ENCODE measurements around the gene RUFY3. TPM values are rescaled to one million over a fixed set of nuclear protein-coding genes. Genes with fewer than 3 reads are reported as not detected.
"Not testable (repeated sequence)": the region's sequence is repeated elsewhere in the genome, so short reads cannot be mapped to it uniquely, and the experiment has no call there.

Gene RUFY3
- total and polyA plus RNA-seq, 4 donors: 7.4 to 96.9 (median 42.1) TPM

DNA sequence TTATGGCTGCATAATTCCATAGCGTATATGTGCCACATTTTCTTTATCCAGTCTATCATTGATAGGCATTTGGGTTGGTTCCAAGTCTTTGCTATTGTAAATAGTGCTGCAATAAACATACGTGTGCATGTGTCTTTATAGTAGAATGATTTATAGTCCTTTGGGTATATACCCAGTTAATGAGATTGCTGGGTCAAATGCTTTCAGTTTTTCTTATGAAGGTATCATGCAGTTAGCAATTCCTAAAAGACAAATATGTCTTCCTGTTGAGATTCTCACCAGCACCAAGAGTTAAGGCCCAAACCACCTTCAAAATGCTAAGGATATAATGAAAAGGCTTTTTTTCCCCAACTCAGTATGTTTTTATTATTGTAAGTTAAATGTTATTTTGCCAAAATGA lies 19.2 kb upstream of the RUFY3 start:
- not testable (repeated sequence) for ATAC-seq (ENCODE audit: low FRiP score); H3K4me1 ChIP-seq (ENCODE audit: control insufficient read depth in 1 of 2, insufficient read depth in 2 of 2, low read length in 2 of 2); H3K9me3 ChIP-seq (ENCODE audit: control insufficient read depth, low read length); H3K27me3 ChIP-seq (ENCODE audit: control insufficient read depth in 1 of 2, insufficient read depth in 2 of 2, low read length in 1 of 2); H3K36me3 ChIP-seq (ENCODE audit: control insufficient read depth in 1 of 2, insufficient read depth in 2 of 2, low read length in 1 of 2); H3K27ac ChIP-seq (ENCODE audit: low read depth in 1 of 2, low read length in 2 of 2); H3K4me3 ChIP-seq (ENCODE audit: low read length in 2 of 2); DNase-seq
- intact Hi-C loops (cut with DNase I): loop anchor here (10.0 kb wide), 2 partner anchors 82 to 132 kb away; partner anchors contain the start of gene GRSF1 (in 1 of the 2)
- WGBS, 2 donors: 61 to 62% methylated on average over 2 of the region's 2 CpGs

DNA sequence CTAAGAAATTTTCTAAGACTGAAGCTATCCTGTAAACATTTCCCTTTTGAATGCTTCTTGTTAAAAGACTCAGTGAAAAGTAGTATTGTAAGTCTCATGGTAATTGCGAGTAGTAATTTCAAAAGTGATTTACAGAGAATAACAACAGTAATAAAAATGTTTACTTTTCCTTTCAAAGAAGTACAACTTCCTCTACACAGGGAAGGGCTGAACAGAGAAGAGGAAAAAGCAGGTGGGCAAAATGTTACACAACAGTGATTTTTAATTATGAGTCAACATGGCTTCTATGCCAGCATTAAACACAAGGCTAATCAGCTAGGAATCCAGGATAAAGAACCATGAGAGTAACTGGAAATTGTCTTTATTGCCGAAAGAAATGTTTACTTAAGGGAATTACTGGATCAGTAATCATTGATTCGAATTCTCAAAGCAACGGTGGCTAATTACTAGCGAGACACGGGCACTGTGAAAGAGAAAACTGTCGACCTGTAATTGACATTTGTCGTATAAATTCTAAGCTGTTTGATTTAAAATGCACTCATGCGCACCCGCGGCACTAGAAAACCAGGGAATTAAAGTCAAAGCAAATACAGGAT lies 18.0 kb upstream of the RUFY3 start:
- peaks cover 5 to 7% of the 10 kb centered on the region in 2 donors for H3K4me1 ChIP-seq (ENCODE audit: control insufficient read depth in 1 of 2, insufficient read depth in 2 of 2, low read length in 2 of 2)
- ATAC-seq (ENCODE audit: low FRiP score) (no peak), DNase-seq (no peak)
- peak overlapping the region; percentile 91 to 92 for H3K4me3 ChIP-seq (ENCODE audit: low read length in 2 of 2)
- WGBS, 2 donors: 6 to 11% methylated on average over 11 of the region's 11 CpGs
- no peaks in the 10 kb centered on the region for H3K36me3 ChIP-seq (ENCODE audit: control insufficient read depth in 1 of 2, insufficient read depth in 2 of 2, low read length in 1 of 2)
- no peaks in the 10 kb centered on the region for H3K27me3 ChIP-seq (ENCODE audit: control insufficient read depth in 1 of 2, insufficient read depth in 2 of 2, low read length in 1 of 2)
- H3K9me3 ChIP-seq (ENCODE audit: control insufficient read depth, low read length): no peaks in the 10 kb centered on the region
- peak overlapping the region; percentile 80 to 84 for H3K27ac ChIP-seq (ENCODE audit: low read depth in 1 of 2, low read length in 2 of 2)
- intact Hi-C loops (cut with DNase I): loop anchor here (2.0 to 10.0 kb wide), 3 partner anchors 15 to 131 kb away; partner anchors contain the start of genes GRSF1 (in 1 of the 2) and UTP3 (in 1 of the 2)

DNA sequence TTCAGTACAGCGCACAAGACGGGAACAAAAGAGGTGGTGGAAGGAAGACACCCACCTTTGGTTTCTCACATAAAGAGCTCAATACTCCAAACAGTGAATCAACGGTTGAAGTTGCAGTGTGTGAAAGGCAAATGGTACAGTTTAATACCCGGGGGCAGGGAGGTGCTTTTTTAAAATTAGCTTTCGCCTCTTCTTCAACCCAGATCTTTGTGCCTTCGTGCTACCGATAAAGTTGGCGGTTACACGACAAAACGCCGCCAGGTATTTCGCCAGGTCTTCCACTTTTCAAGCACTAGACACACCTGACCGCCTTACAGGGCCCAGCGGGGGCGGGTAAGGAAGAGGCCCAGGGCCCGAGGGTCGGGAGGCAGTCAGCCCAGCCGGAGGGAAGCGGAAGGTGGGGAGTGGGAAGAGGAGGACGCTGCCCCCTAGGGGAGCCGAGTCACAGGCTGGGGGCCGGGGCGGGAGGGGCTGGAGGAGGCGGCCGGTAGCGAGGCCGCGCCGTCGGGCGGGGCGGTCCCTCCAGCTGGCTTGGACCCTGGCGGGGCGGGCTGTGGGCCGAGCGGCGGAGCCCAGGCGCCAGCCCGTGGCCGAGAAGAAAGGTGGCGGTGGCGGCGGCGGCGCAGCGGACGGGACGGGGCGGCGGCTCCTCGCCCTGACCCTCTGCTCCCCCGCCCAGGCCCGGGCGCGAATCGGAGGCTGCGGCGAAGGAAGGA lies 17.4 kb upstream of the RUFY3 start:
- Histone ChIP-seq H3K36me3 (ENCODE audit: control insufficient read depth in 1 of 2, insufficient read depth in 2 of 2, low read length in 1 of 2) (no peaks in the 10 kb centered on the region), H3K9me3 (ENCODE audit: control insufficient read depth, low read length) (no peaks in the 10 kb centered on the region), H3K27me3 (ENCODE audit: control insufficient read depth in 1 of 2, insufficient read depth in 2 of 2, low read length in 1 of 2) (no peaks in the 10 kb centered on the region), H3K4me1 (ENCODE audit: control insufficient read depth in 1 of 2, insufficient read depth in 2 of 2, low read length in 2 of 2) (peaks cover 5 to 7% of the 10 kb centered on the region in 2 donors), H3K27ac (ENCODE audit: low read depth in 1 of 2, low read length in 2 of 2) (peak overlapping the region; percentile 80 to 84), H3K4me3 (ENCODE audit: low read length in 2 of 2) (peak overlapping the region; percentile 91 to 92)
- ATAC-seq (ENCODE audit: low FRiP score): peak; percentile 92
- peak; percentile 86 to 93 for DNase-seq
- intact Hi-C loops (cut with DNase I): loop anchor here (2.0 to 10.0 kb wide), 3 partner anchors 16 to 130 kb away; partner anchors contain the start of genes GRSF1 (in 1 of the 2) and UTP3 (in 1 of the 2)
- WGBS, 2 donors: 1% methylated on average over 40 to 58 of the region's 58 CpGs

DNA sequence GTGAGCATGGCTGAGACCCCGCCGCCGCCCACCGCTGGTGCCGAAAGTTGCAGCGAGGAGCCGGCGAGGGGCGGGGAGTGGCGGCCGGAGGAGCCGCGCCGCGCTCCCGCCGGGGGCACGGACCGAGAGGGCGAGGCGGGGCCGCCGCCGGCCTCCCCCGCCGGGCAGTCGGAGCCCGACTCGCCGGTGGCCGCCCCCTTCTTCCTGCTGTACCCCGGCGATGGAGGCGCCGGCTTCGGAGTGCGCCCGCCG lies 16.9 kb upstream of the RUFY3 start:
- Histone ChIP-seq H3K27me3 (ENCODE audit: control insufficient read depth in 1 of 2, insufficient read depth in 2 of 2, low read length in 1 of 2) (no peaks in the 10 kb centered on the region), H3K36me3 (ENCODE audit: control insufficient read depth in 1 of 2, insufficient read depth in 2 of 2, low read length in 1 of 2) (no peaks in the 10 kb centered on the region), H3K4me1 (ENCODE audit: control insufficient read depth in 1 of 2, insufficient read depth in 2 of 2, low read length in 2 of 2) (peaks cover 5 to 7% of the 10 kb centered on the region in 2 donors), H3K4me3 (ENCODE audit: low read length in 2 of 2) (peak overlapping the region; percentile 91 to 92), H3K9me3 (ENCODE audit: control insufficient read depth, low read length) (no peaks in the 10 kb centered on the region), H3K27ac (ENCODE audit: low read depth in 1 of 2, low read length in 2 of 2) (peak overlapping the region; percentile 80 to 84)
- peak; percentile 53 for ATAC-seq (ENCODE audit: low FRiP score)
- DNase-seq: no peak
- WGBS, 2 donors: 0 to 1% methylated on average over 31 to 39 of the region's 39 CpGs
- intact Hi-C loops (cut with DNase I): loop anchor here (2.0 to 10.0 kb wide), 3 partner anchors 16 to 130 kb away; partner anchors contain the start of genes GRSF1 (in 1 of the 2) and UTP3 (in 1 of the 2)

DNA sequence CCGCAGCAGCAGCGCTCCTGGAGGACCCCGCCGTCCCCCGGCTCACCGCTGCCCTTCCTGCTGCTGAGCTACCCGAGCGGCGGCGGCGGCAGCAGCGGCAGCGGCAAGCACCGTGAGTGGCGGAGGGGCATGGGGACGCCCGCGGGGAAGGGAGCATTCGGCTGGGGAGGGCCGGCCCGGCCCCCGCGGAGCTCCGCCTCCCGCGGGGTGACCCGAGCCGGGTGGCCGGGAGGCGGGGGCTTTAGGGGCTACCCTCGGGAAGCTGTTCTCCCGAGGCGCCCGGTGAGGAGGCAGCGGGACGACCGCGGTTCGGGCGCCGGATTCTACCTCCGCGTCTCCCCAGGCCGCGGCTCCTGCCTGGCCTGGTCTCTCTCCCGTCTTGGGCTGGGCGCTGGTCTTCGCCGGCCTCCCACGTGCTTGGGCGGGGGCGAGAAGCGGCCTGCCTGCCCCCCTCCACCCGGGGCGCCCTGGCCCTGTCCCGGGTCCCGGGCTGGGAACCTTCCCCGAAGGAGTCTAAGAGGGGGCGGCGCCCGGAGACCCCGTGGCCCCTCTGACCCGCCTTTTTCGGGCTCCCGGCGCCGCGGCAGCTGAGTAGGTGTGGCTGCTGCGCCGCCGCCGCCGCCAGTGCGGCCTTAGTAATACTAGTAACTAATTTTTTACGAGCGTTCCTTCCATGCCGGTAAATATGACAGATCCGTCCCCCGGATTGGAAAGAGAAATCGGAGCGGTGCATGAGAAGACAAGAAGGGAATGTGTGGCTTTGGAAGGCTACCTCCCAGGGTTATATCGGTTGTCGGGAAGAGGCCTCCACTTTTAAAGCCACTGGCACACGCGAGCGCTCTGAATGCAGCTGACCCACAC lies 16.4 kb upstream of the RUFY3 start:
- H3K27me3 ChIP-seq (ENCODE audit: control insufficient read depth in 1 of 2, insufficient read depth in 2 of 2, low read length in 1 of 2): no peaks in the 10 kb centered on the region
- H3K27ac ChIP-seq (ENCODE audit: low read depth in 1 of 2, low read length in 2 of 2): peak overlapping the region; percentile 80 to 84
- peak overlapping the region; percentile 91 to 92 for H3K4me3 ChIP-seq (ENCODE audit: low read length in 2 of 2)
- peak; percentile 85 to 91 for DNase-seq
- H3K36me3 ChIP-seq (ENCODE audit: control insufficient read depth in 1 of 2, insufficient read depth in 2 of 2, low read length in 1 of 2): no peaks in the 10 kb centered on the region
- ATAC-seq (ENCODE audit: low FRiP score): peak; percentile 89
- peaks cover 5 to 7% of the 10 kb centered on the region in 2 donors for H3K4me1 ChIP-seq (ENCODE audit: control insufficient read depth in 1 of 2, insufficient read depth in 2 of 2, low read length in 2 of 2)
- no peaks in the 10 kb centered on the region for H3K9me3 ChIP-seq (ENCODE audit: control insufficient read depth, low read length)
- intact Hi-C loops (cut with DNase I): loop anchor here (2.0 to 10.0 kb wide), 3 partner anchors 17 to 129 kb away; partner anchors contain the start of genes GRSF1 (in 1 of the 2) and UTP3 (in 1 of the 2)
- WGBS, 2 donors: 0 to 1% methylated on average over 68 to 86 of the region's 86 CpGs

DNA sequence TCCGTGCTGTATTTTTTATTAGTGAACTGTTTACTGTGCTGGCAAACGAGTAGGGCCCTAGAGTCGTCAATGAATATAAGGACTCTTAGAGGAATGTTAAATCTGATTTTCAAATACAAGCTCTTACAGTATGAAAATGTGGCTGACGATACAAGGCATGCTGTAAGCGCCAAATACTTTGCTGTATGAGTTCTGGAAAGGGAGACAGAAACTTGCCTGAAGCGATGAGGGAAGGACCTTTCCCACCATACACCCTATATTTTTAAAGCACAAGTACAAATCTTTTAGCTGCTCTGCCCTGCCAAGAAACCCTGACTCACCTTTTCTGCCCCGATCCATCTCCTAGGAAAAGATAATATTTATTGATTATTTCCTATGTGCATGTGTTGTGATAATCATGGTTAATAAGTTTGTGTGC lies 15.7 kb upstream of the RUFY3 start:
- peak overlapping the region; percentile 80 to 84 for H3K27ac ChIP-seq (ENCODE audit: low read depth in 1 of 2, low read length in 2 of 2)
- H3K27me3 ChIP-seq (ENCODE audit: control insufficient read depth in 1 of 2, insufficient read depth in 2 of 2, low read length in 1 of 2): no peaks in the 10 kb centered on the region
- H3K9me3 ChIP-seq (ENCODE audit: control insufficient read depth, low read length): no peaks in the 10 kb centered on the region
- no peak for ATAC-seq (ENCODE audit: low FRiP score)
- peaks cover 5 to 7% of the 10 kb centered on the region in 2 donors for H3K4me1 ChIP-seq (ENCODE audit: control insufficient read depth in 1 of 2, insufficient read depth in 2 of 2, low read length in 2 of 2)
- no peaks in the 10 kb centered on the region for H3K36me3 ChIP-seq (ENCODE audit: control insufficient read depth in 1 of 2, insufficient read depth in 2 of 2, low read length in 1 of 2)
- no peak for DNase-seq
- WGBS, 2 donors: 2 to 5% methylated on average over 7 of the region's 7 CpGs
- intact Hi-C loops (cut with DNase I): loop anchor here (10.0 kb wide), 2 partner anchors 79 to 129 kb away; partner anchors contain the start of gene GRSF1 (in 1 of the 2)
- H3K4me3 ChIP-seq (ENCODE audit: low read length in 2 of 2): peak overlapping the region; percentile 91 to 92

DNA sequence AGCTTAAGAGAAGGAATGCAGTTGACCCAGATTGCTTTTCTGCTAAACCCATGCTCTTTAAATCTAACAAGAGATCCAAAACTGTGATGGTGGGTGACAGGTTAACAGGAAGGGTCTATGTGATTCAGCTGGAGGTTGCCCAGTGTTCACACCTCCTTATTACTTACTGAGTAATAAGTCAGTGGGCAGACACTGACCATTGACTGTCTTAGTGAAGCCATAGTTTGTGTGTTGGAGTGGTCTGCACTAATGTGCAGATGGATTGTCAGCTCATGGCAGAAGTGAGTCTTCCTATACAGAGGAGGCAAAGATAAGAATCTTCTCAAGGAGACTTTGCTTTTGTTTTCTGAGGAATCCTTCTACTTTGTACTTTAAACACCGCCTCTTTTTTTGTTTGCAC lies 15.2 kb upstream of the RUFY3 start:
- Histone ChIP-seq H3K27me3 (ENCODE audit: control insufficient read depth in 1 of 2, insufficient read depth in 2 of 2, low read length in 1 of 2) (no peaks in the 10 kb centered on the region), H3K27ac (ENCODE audit: low read depth in 1 of 2, low read length in 2 of 2) (peak overlapping the region in 1 of 2 donors; percentile 40), H3K36me3 (ENCODE audit: control insufficient read depth in 1 of 2, insufficient read depth in 2 of 2, low read length in 1 of 2) (no peaks in the 10 kb centered on the region), H3K4me3 (ENCODE audit: low read length in 2 of 2) (peak overlapping the region; percentile 91 to 92), H3K9me3 (ENCODE audit: control insufficient read depth, low read length) (no peaks in the 10 kb centered on the region), H3K4me1 (ENCODE audit: control insufficient read depth in 1 of 2, insufficient read depth in 2 of 2, low read length in 2 of 2) (peaks cover 5 to 7% of the 10 kb centered on the region in 2 donors)
- DNase-seq: no peak
- intact Hi-C loops (cut with DNase I): loop anchor here (10.0 kb wide), 2 partner anchors 78 to 128 kb away; partner anchors contain the start of gene GRSF1 (in 1 of the 2)
- 84 to 96% methylated on average over 1 of the region's 1 CpG for WGBS, 2 donors
- no peak for ATAC-seq (ENCODE audit: low FRiP score)

DNA sequence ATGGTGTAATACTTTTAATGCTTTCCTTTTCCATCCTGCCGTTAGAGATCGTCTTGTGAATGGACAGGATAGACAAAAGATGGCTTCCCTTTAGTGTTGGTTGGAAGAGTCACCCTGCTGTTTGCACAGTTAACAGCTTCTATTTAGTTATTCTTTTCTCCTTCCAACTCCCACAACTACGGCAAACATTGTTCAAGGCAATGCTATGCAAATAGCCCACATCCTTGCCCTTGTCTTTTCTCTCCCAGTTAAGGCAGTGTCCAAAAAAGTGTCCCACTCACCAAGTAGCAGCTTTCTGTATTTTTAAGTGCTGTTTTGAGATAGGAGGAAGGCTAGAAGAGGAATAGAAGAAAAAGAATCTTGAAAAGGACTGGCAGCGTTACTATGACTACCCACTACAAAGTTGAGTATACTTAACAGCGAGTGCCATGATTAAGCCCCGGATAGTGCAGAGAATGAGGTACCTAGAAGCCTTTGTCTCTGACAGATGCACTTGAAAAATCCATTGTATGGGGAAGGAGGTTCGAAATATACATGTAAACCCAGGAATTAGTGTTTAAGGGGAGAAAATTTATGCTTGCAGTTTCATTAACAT lies 12.1 kb upstream of the RUFY3 start:
- no peak for ATAC-seq (ENCODE audit: low FRiP score)

More for the DNA sequence above, 12.1 kb upstream of the RUFY3 start:
- H3K4me1 ChIP-seq (ENCODE audit: control insufficient read depth in 1 of 2, insufficient read depth in 2 of 2, low read length in 2 of 2): peaks cover 3 to 7% of the 10 kb centered on the region in 2 donors
- WGBS, 2 donors: 87 to 90% methylated on average over 7 of the region's 7 CpGs
- no peak overlapping the region for H3K4me3 ChIP-seq (ENCODE audit: low read length in 2 of 2)
- no peak overlapping the region for H3K27ac ChIP-seq (ENCODE audit: low read depth in 1 of 2, low read length in 2 of 2)
- no peaks in the 10 kb centered on the region for H3K27me3 ChIP-seq (ENCODE audit: control insufficient read depth in 1 of 2, insufficient read depth in 2 of 2, low read length in 1 of 2)
- H3K9me3 ChIP-seq (ENCODE audit: control insufficient read depth, low read length): no peaks in the 10 kb centered on the region
- intact Hi-C loops (cut with DNase I): loop anchor here (10.0 kb wide), 2 partner anchors 75 to 125 kb away; partner anchors contain the start of gene GRSF1 (in 1 of the 2)
- no peak for DNase-seq
- no peaks in the 10 kb centered on the region for H3K36me3 ChIP-seq (ENCODE audit: control insufficient read depth in 1 of 2, insufficient read depth in 2 of 2, low read length in 1 of 2)
